ENCODE measurements around the gene AKAP8L.

The AKAP8L gene

DNA sequence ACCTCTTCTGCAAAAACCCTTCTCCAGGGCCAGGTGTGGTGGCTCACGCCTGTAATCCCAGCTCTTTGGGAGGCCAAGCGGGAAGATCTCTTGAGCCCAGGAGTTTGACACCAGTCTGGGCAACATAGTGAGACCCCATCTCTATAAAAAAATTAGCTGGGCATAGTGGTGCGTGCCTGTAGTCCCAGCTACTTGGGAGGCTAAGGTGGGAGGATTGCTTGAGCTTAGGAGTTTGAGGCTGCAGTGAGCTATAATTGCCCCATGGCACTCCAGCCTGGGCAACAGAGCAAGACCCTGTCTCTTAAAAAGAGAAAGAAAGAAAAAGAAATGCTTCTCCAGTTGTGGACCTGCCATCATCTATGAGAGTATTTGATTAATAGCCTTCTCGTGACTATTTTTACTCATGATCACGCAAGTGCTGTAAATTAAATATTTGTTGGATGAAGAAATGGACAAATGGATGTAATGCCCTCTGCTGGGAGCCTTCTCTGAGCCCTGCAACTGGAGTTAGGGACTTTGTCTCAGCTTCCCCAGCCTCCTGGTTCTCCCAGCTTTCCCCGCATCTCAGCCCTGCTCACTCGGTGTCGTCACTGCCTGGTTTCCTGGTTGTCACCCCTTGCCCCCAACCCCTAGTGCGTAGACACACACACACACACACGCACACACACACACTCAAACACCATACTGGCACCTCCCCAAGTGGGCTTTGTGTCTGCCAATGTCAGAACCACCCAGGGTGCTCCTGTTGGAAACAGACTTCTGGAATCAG lies 18.8 kb upstream of the AKAP8L start:
- no peak for DNase-seq (ENCODE audit: low read depth, low spot score)
- no peak overlapping the region for H3K4me3 ChIP-seq (ENCODE audit: low read length)

- H3K4me3 ChIP-seq (ENCODE audit: low read length) = no peak overlapping the region
- DNase-seq (ENCODE audit: low read depth, low spot score) = no peak
Observed at GRCh38 chr19:15436826-15437110, 18.0 kb upstream of the AKAP8L start.

DNA sequence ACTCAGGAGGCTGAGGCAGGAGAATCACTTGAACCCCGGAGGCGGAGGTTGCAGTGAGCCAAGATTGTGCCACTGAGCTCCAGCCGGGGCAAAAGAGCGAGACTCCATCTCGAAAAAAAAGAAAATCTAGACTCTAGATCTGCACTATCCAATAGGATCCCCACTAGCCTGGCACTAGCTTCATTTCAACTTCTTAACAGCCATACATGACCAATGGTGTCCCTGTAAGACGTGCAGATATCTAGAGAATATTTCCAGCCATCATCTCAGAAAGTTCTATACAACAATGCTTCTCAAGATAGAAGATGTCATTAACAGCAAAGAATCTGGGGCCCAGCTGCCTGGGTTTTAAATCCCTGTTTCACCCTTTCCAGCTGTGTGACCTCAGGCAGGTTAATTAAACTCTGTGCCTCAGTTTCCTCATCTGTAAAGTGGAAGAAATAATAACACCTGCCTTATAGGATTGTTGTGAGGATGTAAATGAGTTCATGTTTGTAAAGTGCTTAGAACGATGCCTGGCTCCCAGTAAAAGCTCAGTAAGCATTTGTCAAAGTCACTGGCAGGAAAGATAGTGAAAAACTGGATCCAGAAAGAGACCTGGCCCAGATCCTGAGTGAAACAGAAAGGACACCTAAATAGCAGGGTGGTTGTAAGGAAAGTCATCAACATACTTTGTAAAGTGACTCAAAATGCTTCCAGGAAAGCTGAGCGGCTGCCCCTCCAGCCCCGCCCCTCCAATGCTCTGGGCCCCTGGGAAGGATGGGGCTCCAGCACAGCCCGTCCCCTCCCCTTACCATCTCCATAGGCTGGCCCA lies 17.4 kb upstream of the AKAP8L start:
- H3K4me3 ChIP-seq (ENCODE audit: low read length) = no peak overlapping the region
- no peak for DNase-seq (ENCODE audit: low read depth, low spot score)

DNA sequence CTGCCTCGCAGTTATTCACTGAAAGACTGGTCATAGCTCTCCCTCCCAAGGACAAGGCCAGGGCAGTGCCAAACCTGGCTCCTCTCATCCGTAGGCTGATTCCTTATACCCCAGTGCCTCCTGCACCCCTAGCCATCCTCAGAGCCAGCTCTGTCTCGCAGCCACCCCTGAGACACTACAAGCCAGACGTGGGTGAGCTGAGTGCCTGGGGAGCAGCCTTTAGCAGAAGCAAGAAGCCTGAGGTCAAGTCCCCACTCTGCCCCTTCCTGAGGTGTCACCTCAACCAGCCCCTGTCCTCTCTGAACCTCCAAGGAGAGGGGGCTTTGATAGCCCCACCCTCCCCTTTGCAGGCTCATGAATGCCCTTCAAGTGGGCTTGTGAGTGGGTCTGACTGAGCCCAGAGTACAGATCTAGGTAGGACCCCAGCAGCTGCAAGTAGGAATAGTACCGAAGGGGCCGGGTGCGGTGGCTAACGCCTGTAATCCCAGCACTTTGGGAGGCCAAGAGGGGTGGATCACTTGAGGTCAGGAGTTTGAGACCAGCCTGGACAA lies 14.8 kb upstream of the AKAP8L start:
- no peak for DNase-seq (ENCODE audit: low read depth, low spot score)
- H3K4me3 ChIP-seq (ENCODE audit: low read length) = peak overlapping the region; percentile 77

DNA sequence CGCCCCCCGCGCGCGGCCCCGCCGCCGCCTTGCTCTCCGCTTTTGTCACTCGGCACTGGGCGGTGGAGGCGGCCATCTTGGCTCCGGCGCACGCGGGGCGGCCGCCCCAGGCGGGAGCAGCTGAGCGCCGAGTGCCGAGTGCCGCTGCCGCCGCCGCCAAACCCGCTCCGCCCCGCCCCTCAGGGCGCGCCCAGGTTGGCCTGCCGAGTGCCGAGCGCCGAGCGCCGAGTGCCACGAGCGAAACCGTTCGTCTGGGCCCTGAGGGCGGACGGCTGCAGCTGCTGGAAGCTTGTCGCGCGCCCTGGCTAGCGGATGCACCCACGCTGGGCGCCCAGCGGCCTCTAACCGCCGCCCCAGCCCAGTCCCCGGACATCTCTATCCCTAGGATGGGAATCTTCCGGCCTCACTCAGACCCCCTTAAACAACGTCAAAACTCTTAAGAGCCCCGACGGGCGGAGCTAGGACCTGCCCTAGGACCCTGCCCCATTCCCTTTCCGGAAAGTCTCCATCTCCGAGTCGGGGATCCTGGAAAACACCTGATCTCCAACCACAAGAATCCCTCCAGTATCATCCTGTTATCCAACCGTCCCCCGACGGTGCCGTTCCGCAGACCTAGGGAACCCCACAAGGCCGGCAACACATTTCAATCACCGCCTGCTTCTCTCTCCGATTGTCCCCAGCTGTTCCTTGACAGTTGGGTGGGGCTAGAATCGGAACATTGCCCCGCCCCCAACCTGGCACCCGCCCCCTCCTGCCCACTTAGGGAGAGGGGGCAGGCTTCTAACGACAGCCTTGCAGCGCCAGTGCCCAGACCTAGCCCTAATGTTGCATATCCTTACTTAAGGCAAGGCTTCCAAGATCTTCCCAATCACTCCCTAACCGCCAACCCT lies 14.1 kb upstream of the AKAP8L start:
- DNase-seq (ENCODE audit: low read depth, low spot score) = peak; percentile 79
- peak overlapping the region; percentile 77 for H3K4me3 ChIP-seq (ENCODE audit: low read length)

DNA sequence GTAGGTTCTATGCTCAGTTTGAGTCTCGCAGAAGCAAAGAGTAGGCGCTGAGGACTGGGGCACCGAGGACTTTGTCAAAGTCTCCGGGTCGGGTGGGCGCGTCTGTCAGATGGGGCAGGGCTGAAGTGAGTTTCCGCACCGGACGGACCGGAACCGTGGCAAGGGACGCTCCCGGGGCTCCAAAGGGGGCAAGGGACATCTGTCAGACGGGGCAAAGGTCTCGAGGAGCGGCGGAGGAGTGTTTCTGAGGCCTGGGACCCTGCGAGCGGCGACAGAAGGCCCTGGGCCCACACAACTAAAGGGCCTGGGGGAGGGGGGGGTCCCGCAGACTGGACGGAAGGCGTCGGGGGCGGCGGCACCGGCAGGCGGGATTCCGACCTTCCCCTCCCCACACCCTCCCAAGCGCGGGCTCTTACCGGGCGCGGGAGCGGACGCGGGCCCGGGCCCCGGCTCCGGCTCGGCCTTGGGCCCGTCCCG lies 13.3 kb upstream of the AKAP8L start:
- H3K4me3 ChIP-seq (ENCODE audit: low read length) = peak overlapping the region; percentile 91
- no peak for DNase-seq (ENCODE audit: low read depth, low spot score)

DNA sequence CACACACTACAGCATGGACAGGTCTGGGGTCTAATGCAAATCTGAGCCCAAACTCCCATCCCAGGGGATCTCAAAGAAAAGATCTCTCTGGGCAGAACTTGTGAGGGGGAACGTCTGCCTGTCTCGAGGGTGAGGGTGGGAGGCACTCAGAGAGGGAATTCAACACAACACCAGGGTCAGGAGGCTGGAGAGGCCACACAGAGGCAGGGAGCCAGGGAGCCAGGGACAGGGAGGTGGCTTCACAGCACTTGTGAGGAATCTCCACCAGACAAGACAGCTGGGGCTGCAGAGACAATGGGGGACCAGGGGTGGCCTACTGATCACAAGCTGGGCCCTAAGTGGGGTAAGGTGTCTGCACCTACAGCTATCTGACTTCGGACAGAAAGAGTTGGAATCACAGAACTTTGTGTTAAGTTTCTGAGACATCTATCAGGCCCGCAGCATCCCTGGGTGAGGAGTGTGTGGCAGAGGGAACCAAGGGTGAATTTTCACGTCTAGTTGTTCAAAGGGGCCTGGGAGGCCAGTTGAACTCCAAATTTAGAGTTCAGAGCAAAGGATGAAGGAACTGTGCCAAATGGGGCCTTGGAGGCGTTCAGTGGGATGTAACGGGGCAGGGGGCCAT lies 12.7 kb upstream of the AKAP8L start:
- no peak for DNase-seq (ENCODE audit: low read depth, low spot score)
- H3K4me3 ChIP-seq (ENCODE audit: low read length) = peak overlapping the region; percentile 91

- H3K4me3 ChIP-seq (ENCODE audit: low read length) = peak overlapping the region; percentile 91
- no peak for DNase-seq (ENCODE audit: low read depth, low spot score)
Observed at GRCh38 chr19:15430526-15431120, 11.8 kb upstream of the AKAP8L start.

DNA sequence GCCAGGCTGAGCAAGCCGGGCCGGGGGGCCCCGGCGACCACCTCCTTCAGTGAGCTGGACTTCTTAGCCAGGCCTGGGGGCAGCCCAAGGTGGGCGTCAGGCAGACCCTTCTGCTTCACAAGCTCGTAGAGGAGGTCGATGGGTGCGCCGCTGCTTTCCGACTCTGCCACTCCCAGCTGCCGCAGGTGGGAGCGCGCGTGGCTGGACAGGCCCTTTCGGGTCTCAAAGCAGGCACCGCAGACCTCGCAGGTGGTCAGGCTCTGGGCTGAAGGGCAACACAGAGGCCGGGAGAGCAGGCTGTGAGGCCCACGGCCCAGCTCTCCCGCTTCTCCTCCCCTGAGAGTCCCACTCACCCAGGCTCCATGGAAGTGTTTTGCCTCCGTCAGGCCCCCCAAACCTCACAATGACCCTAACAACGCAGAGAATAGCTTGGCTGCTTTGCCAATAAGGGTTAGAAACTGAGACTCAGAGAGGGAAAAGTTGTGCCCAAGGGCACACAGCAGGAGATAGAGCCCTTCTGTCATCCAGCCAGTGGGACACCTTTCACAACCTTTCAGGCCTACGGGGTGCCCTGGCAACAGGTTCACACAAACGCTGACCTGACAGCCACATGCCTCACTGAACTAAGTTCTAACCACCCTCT lies 11.2 kb upstream of the AKAP8L start:
- DNase-seq (ENCODE audit: low read depth, low spot score) = no peak
- no peak overlapping the region for H3K4me3 ChIP-seq (ENCODE audit: low read length)

DNA sequence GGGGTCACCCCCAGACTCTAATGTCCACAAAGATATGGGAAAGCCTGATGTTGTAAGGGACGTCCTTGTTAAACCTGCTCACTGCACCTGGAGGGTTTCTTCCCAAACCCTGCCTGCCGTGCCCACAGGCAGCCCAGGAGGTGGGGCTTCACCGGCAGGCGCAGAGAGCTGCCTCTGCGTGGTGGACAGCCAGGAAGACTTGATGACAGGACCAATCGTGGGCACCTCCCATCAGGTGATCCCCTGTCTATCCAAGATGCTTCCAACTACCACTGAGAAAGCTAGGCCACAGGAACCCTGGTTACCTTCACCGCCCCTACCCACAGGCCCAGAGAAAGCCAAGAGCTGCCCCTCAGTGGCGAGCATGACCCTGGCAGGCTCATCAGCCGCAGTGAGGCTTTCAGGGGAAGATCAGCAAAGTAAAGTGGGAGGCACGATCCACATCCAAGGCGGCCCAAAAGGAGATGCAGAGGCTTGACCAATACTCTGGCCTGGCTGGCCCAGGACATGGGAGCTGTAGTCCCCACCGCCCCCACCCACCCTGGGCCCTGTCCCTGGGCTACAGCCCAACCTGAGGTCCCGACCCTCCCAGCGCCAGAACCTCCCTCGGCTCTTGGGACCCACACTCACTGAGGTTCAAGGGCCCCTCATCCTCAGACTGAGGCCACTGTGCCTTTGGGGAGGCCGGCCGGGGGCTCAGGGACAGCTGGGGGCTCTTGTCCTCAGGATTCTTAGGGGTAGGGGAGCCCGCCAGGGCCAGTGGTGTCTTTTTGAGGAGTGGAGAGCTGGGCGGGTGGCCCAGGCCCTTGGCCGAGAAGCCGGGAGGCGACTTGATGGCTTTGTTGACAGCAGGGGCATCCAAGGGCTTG lies 10.4 kb upstream of the AKAP8L start:
- H3K4me3 ChIP-seq (ENCODE audit: low read length) = no peak overlapping the region
- no peak for DNase-seq (ENCODE audit: low read depth, low spot score)

- H3K4me3 ChIP-seq (ENCODE audit: low read length) = no peak overlapping the region
- DNase-seq (ENCODE audit: low read depth, low spot score) = no peak
Observed at GRCh38 chr19:15427991-15428471, 9.2 kb upstream of the AKAP8L start.

GRCh38 chr19:15427350-15427700 lies 8.5 kb upstream of the AKAP8L start:
- H3K4me3 ChIP-seq (ENCODE audit: low read length) = no peak overlapping the region
- no peak for DNase-seq (ENCODE audit: low read depth, low spot score)

GRCh38 chr19:15426485-15427349 lies 7.9 kb upstream of the AKAP8L start:
- no peak overlapping the region for H3K4me3 ChIP-seq (ENCODE audit: low read length)
- DNase-seq (ENCODE audit: low read depth, low spot score) = no peak

DNA sequence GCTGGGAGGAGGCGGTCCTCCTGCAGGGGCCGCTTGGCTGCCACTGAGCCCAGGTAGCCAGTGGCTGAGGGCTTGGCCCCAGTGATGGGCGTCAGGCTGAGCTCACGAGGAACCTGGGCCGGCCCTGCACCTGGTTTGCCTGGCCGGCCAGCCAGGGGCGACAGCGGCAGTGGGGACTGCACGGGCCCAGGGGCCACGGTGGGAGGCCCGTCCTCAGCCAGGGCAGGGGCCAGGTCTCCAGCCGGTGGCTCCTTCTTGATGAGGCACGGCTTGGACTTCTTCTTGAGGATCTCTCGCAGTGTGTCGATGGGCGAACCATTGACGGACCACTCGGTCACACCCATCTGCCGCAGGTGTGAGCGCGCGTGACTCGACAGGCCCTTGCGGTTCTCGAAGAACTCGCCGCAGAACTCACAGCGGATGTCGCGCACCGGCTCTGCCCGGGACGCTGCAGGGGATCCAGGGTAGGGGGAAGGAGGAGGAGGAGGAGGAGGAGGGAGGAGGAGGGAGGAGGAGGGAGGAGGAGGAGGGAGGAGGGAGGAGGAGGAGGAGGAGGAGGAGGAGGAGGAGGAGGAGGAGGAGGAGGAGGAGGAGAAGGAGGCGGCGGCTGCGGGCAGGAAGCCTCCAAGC lies 6.6 kb upstream of the AKAP8L start:
- no peak for DNase-seq (ENCODE audit: low read depth, low spot score)
- no peak overlapping the region for H3K4me3 ChIP-seq (ENCODE audit: low read length)

- H3K4me3 ChIP-seq (ENCODE audit: low read length) = no peak overlapping the region
- DNase-seq (ENCODE audit: low read depth, low spot score) = no peak
Observed at GRCh38 chr19:15424692-15425272, 6.0 kb upstream of the AKAP8L start.

DNA sequence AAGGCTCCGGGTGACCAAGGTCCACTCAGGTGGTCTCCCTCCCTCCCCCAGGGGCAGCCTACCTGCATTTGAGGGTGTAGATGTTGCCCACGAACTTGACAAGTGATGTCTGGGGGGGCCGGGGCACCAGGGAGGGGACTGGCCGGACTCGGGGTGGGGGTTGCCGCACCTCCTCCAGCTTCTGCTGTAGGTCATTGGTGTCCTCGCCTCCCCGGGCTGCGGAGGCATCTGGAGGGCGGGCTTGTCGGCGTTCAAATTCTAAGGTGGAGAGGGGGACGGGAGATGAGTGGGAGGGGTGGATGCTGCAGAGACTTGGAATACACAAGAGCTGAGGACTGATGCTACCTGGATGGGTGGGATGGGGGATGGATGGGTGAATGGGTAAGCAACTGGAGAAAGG lies 5.3 kb upstream of the AKAP8L start:
- no peak for DNase-seq (ENCODE audit: low read depth, low spot score)
- H3K4me3 ChIP-seq (ENCODE audit: low read length) = no peak overlapping the region
